CD4-positive, alpha-beta T cell (primary cell): ENCODE results near the gene S100A14. TPM values are rescaled to one million over a fixed set of nuclear protein-coding genes. Genes with fewer than 3 reads are reported as not detected.

Experiments
- ATAC-seq: fragments of 200-7000 bp; cut with Tn5 transposase; one replicate; pipeline ENCODE4 v1.10.0; 2022; ENCODE audit warnings: mild to moderate bottlenecking; ENCODE audit not compliant: poor library complexity
- CTCF ChIA-PET: fragments of 350-600 bp; sonication (Branson Sonifier 250); formaldehyde crosslinking; loops from one replicate; lab custom pipeline; 2021; ENCODE audit warnings: antibody characterized with exemption, inconsistent platforms; lab: Charles Lee
- POLR2A ChIA-PET: fragments of 350-600 bp; sonication (Branson Sonifier 250); formaldehyde crosslinking; loops from one replicate; lab custom pipeline; 2021; ENCODE audit warnings: antibody characterized with exemption, inconsistent platforms; lab: Charles Lee
- DNase-seq, 14 experiments: peaks; one replicate each; pipeline ENCODE4 v3.0.0-alpha.2; 2013 to 2020; ENCODE audit warnings: mixed read lengths in 2 of 14
- H3K27ac ChIP-seq, 2 donors: one replicate each; pipeline versions ENCODE4 v1.5.1 to v1.7.0; 2013; ENCODE audit warnings: low read length in 2 of 2, low read depth in 1 of 2, mild to moderate bottlenecking in 1 of 2
- H3K27me3 ChIP-seq, 2 experiments: 1 replicate in 1 of 2; 2 replicates in 1 of 2; pipeline versions ENCODE4 v1.6.1 to v1.7.0; 2013; ENCODE audit warnings: low read length in 2 of 2, control low read depth in 1 of 2, mild to moderate bottlenecking in 1 of 2, moderate library complexity in 1 of 2; ENCODE audit not compliant: insufficient read depth in 2 of 2, control insufficient read depth in 1 of 2
- H3K36me3 ChIP-seq: one replicate; pipeline ENCODE4 v1.6.1; 2013; ENCODE audit warnings: low read length, control low read depth; ENCODE audit not compliant: insufficient read depth
- H3K4me1 ChIP-seq: one replicate; pipeline ENCODE4 v1.6.1; 2013; ENCODE audit warnings: low read length, control low read depth; ENCODE audit not compliant: insufficient read depth
- H3K4me3 ChIP-seq: one replicate; pipeline ENCODE4 v1.5.1; 2013; ENCODE audit warnings: mild to moderate bottlenecking, low read length, moderate library complexity
- H3K9me3 ChIP-seq, 2 experiments: 1 replicate in 1 of 2; 2 replicates in 1 of 2; pipeline versions ENCODE4 v1.6.1 to v1.7.0; 2013; ENCODE audit warnings: low read length in 2 of 2, mild to moderate bottlenecking in 2 of 2, control low read depth in 1 of 2, moderate library complexity in 1 of 2; ENCODE audit not compliant: control insufficient read depth in 1 of 2, insufficient read depth in 1 of 2
- H3K27ac Mint-ChIP-seq: one replicate; pipeline ENCODE4 v1.8.0; 2020; ENCODE audit warnings: mixed read lengths
- H3K27me3 Mint-ChIP-seq: one replicate; pipeline ENCODE4 v1.8.0; 2021; ENCODE audit warnings: mixed read lengths
- H3K36me3 Mint-ChIP-seq: one replicate; pipeline ENCODE4 v1.8.0; 2021; ENCODE audit warnings: low read depth, mixed read lengths
- H3K4me1 Mint-ChIP-seq: one replicate; pipeline ENCODE4 v1.8.0; 2021; ENCODE audit warnings: low read depth, mixed read lengths
- H3K4me3 Mint-ChIP-seq: one replicate; pipeline ENCODE4 v1.8.0; 2020; ENCODE audit warnings: mild to moderate bottlenecking, mixed read lengths
- H3K9me3 Mint-ChIP-seq: one replicate; pipeline ENCODE4 v1.8.0; 2020; ENCODE audit warnings: mixed read lengths
- CTCF ChIP-seq: fragments of 200-600 bp; IDR thresholded peaks from one replicate; pipeline ENCODE4 v1.8.0; 2022; ENCODE audit warnings: antibody characterized with exemption, mild to moderate bottlenecking
- intact Hi-C, 2 experiments: fragments of 100-400 bp; cut with DNase I in 1 of 2; cut with micrococcal nuclease in 1 of 2; formaldehyde crosslinking; loops; one replicate each; pipeline versions ENCODE4 v1.15.1 to v1.9.0; 2023 to 2025; cut with DNase I, micrococcal nuclease
- total RNA-seq, 174 experiments: library from RNA in 2 of 174; stranded (reverse) in 2 of 174; gene quantifications; one replicate each; pipeline ENCODE4 v1.2.3 and lab custom pipeline; 2021 to 2026

The S100A14 gene
- total RNA-seq, 2 experiments from 2014 or later, result not detected

DNA sequence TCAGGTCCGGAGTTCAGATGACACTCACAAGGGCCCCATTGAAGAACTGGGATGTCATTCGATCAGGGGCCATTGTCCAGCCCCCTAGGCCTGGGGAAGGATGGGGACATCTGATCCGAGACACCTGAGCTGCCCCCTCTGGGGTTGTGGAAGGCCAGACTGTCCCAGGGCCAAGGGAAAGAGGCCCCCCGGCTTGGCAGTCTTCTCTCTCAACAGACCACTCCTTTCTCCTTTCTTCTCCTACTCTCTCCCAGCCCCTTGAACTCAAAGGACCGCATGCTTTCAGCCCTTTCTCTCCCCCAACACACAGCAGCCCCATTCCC is 13.2 kb upstream of the S100A14 start:
- H3K4me1 ChIP-seq, result peaks cover 13% of the 10 kb centered on the region
- no peaks in the 10 kb centered on the region for H3K27me3 ChIP-seq
- TF ChIP-seq CTCF, result no peak
- peaks cover 13% of the 10 kb centered on the region for H3K4me1 Mint-ChIP-seq
- no peak overlapping the region for H3K4me3 Mint-ChIP-seq
- ChIA-PET CTCF (no interaction called here), POLR2A (no interaction called here)
- H3K36me3 ChIP-seq, result no peaks in the 10 kb centered on the region
- H3K27ac ChIP-seq, result no peak overlapping the region
- H3K27me3 Mint-ChIP-seq, result no peaks in the 10 kb centered on the region
- H3K9me3 ChIP-seq, result no peaks in the 10 kb centered on the region
- H3K4me3 ChIP-seq, result no peak overlapping the region
- ATAC-seq (no peak), DNase-seq (no peak)
- H3K9me3 Mint-ChIP-seq, result no peaks in the 10 kb centered on the region
- intact Hi-C loops, result no loop called here
- H3K36me3 Mint-ChIP-seq, result peaks cover 7% of the 10 kb centered on the region
- H3K27ac Mint-ChIP-seq, result no peak overlapping the region

GRCh38 chr1:153628638-153629342 is 12.7 kb upstream of the S100A14 start:
- Mint-ChIP-seq H3K9me3 (no peaks in the 10 kb centered on the region), H3K36me3 (peaks cover 2% of the 10 kb centered on the region), H3K27ac (no peak overlapping the region), H3K4me1 (peaks cover 8% of the 10 kb centered on the region), H3K4me3 (no peak overlapping the region), H3K27me3 (no peaks in the 10 kb centered on the region)
- DNase-seq (no peak), ATAC-seq (no peak)
- Histone ChIP-seq H3K4me1 (peaks cover 13% of the 10 kb centered on the region), H3K27me3 (no peaks in the 10 kb centered on the region), H3K36me3 (no peaks in the 10 kb centered on the region), H3K27ac (no peak overlapping the region), H3K4me3 (no peak overlapping the region), H3K9me3 (no peaks in the 10 kb centered on the region)
- intact Hi-C loops, result no loop called here
- ChIA-PET CTCF (no interaction called here), POLR2A (no interaction called here)
- no peak for TF ChIP-seq CTCF

DNA sequence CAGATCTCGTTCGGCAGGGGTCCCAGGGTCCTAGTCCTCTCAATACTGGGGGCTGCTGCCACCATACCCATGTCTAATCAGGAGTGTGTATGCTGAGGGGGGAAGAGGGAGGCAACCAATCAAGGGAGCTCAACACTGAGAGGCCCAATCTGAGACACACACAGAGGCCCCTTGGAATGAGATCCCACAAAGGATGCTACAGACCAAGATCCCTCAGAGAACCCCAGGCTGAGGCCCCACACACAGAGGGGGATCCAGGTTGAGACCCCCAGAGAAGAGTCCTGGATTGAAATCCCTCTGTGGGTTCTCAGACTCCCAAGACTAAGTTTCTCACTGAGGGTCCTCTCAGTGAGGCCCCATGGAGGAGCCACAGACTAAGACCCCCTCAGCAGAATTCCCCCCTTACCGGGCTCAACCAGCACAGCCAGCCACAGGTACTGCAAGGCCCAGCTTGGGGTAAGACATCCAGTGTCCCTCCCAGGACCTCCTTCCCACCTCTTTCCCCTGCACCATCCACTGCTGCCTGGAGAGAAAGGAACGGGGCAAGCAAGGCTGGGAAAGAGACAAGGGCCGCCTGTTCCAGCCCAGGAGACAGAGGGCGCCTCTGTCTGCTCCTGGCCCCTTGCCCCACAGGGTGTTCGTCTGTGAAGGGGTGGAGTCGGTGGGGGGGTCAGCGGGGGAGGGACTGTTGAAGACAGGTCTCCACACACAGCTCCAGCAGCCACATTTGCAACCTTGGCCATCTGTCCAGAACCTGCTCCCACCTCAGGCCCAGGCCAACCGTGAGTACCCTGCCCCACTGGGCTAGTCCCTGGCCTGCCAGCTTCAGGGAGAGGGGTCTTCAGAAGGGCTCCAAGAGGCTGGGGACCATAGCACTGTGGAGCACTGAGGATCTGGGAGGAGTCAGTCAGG is 11.8 kb upstream of the S100A14 start, which contains the start of gene S100A1:
Gene S100A1 (plus strand): TSS at position 720 of the 912 bp plus-strand sequence. CDS start 2,088 bp downstream, outside the sequence.
- ChIA-PET POLR2A (no interaction called here), CTCF (interaction anchor here (1.4 kb wide), 1 partner anchor 10 kb away, joined by 3 read pairs; no protein-coding TSS in a partner anchor)
- no peak within 1 kb of the TSS for H3K4me3 ChIP-seq
- Mint-ChIP-seq H3K4me1 (no peaks in the 10 kb centered on the region), H3K27ac (no peak within 1 kb of the TSS), H3K9me3 (no peaks in the 10 kb centered on the region), H3K27me3 (no peaks in the 10 kb centered on the region), H3K4me3 (no peak within 1 kb of the TSS), H3K36me3 (no peaks in the 10 kb centered on the region)
- intact Hi-C loops, result no loop called here
- no peaks in the 10 kb centered on the region for H3K9me3 ChIP-seq
- DNase-seq, result no peak
- no peak for TF ChIP-seq CTCF
- H3K36me3 ChIP-seq, result no peaks in the 10 kb centered on the region
- H3K4me1 ChIP-seq, result peaks cover 6% of the 10 kb centered on the region
- H3K27me3 ChIP-seq, result no peaks in the 10 kb centered on the region
- no peak within 1 kb of the TSS for H3K27ac ChIP-seq
- no peak for ATAC-seq
